Uterus (tissue), 2 donors: ENCODE measurements around the gene TMEM187.

Experiments
- POLR2A ChIP-seq, 2 donors: fragments of 450-650 bp; IDR thresholded peaks; one replicate each; pipeline ENCODE4 v1.6.1; 2016; ENCODE audit warnings: antibody characterized with exemption in 2 of 2, mild to moderate bottlenecking in 1 of 2, moderate library complexity in 1 of 2
- TF ChIP-seq, protein P1 (sequence below), 4 experiments: fragments of 200-600 bp in 2 of 4; fragments of 450-650 bp in 2 of 4; sonication (generic) in 2 of 4; IDR thresholded peaks; one replicate each; pipeline ENCODE4 v1.5.1; 2016 to 2019; ENCODE audit warnings: antibody characterized with exemption in 4 of 4, mild to moderate bottlenecking in 2 of 4, moderate library complexity in 1 of 4

DNA sequence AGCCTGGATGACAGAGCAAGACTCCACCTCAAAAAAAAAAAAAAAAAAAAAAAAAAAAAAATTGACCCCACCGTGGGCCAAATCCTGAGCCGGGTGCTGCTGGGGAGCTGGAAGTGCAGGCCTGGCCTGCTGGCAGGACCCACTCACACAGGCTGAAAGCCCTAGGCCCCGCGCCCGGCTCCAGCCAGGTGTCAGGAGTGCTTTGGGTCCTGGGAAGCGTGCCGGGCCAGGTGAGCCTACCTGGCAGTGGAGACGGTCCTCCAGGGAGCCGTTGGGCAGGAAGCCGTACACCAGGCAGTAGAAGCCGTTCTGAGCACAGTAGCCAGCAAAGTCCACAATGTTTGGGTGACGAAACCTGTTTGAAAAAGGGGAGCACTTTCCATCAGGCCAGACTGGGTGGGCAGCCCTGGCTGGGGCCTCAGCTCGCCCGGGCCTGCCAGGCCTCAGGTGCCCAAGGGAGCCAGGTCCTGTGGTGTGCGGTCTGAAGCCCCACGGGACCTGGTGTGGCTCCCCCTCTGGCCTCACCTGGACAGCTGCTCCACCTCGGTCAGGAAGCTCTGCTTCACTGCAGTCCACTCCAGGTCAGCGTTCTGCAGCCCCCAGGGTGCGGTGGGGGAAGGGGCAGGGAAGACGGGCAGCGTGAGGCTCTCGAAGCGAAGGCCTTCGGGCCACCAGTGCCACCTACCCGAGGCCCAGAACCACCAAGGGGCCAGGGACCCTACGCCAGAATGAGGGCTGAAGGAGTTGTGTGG is 45.4 kb downstream of the TMEM187 start:
- TF ChIP-seq POLR2A (IDR thresholded peaks at IDR 0.05) = no peak
- TF ChIP-seq, protein P1, sequence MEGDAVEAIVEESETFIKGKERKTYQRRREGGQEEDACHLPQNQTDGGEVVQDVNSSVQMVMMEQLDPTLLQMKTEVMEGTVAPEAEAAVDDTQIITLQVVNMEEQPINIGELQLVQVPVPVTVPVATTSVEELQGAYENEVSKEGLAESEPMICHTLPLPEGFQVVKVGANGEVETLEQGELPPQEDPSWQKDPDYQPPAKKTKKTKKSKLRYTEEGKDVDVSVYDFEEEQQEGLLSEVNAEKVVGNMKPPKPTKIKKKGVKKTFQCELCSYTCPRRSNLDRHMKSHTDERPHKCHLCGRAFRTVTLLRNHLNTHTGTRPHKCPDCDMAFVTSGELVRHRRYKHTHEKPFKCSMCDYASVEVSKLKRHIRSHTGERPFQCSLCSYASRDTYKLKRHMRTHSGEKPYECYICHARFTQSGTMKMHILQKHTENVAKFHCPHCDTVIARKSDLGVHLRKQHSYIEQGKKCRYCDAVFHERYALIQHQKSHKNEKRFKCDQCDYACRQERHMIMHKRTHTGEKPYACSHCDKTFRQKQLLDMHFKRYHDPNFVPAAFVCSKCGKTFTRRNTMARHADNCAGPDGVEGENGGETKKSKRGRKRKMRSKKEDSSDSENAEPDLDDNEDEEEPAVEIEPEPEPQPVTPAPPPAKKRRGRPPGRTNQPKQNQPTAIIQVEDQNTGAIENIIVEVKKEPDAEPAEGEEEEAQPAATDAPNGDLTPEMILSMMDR (IDR thresholded peaks at IDR 0.05) = no peak
